H1 (cell line): ENCODE results near the gene TMEM38A.

Experiments used
- BCL11A ChIP-seq, 2 experiments: IDR thresholded peaks; one replicate each; pipeline ENCODE4 v1.6.1; 2011; ENCODE audit warnings: low read depth in 2 of 2, low read length in 2 of 2, mild to moderate bottlenecking in 2 of 2
- CBX8 ChIP-seq: fragments of 300-800, 300-1000 bp; sonication (generic); IDR thresholded peaks from 2 replicates; pipeline ENCODE4 v1.7.1; 2016; ENCODE audit warnings: low read depth, low read length, borderline replicate concordance
- CTCF ChIP-seq, 3 experiments: IDR thresholded peaks; 1 replicate in 2 of 3; 2 replicates in 1 of 3; pipeline versions ENCODE4 v1.5.1 to v1.6.1; 2011; ENCODE audit warnings: low read length in 3 of 3, mild to moderate bottlenecking in 3 of 3, inconsistent platforms in 2 of 3, low read depth in 1 of 3, moderate library complexity in 1 of 3; ENCODE audit not compliant: insufficient read depth in 1 of 3; ENCODE audit errors: control extremely low read depth in 1 of 3
- EP300 ChIP-seq, 2 experiments: IDR thresholded peaks; 1 replicate in 1 of 2; 2 replicates in 1 of 2; pipeline ENCODE4 v1.6.1; 2011 to 2012; ENCODE audit warnings: low read depth in 2 of 2, low read length in 2 of 2, mild to moderate bottlenecking in 2 of 2, borderline replicate concordance in 1 of 2, inconsistent platforms in 1 of 2, moderate library complexity in 1 of 2
- KDM1A ChIP-seq: fragments of 200-600, 300-600 bp; sonication (generic); IDR thresholded peaks from 2 replicates; pipeline ENCODE4 v1.7.1; 2016; ENCODE audit warnings: mild to moderate bottlenecking, low read length, borderline replicate concordance
- RAD21 ChIP-seq, 2 experiments: IDR thresholded peaks in 1 of 2; conservative IDR thresholded peaks in 1 of 2; 2 replicates each; pipeline ENCODE4 v1.6.1; 2011; ENCODE audit warnings: low read depth in 2 of 2, low read length in 2 of 2, improper control_type of control experiment in 1 of 2, inconsistent platforms in 1 of 2, mild to moderate bottlenecking in 1 of 2, moderate library complexity in 1 of 2
- SAP30 ChIP-seq: fragments of 300-600 bp; sonication (generic); IDR thresholded peaks from 2 replicates; pipeline ENCODE4 v1.7.1; 2012; ENCODE audit warnings: low read length, moderate library complexity, mild to moderate bottlenecking, inconsistent platforms; ENCODE audit not compliant: insufficient read depth, insufficient replicate concordance
- SIN3A ChIP-seq, 2 experiments: IDR thresholded peaks in 1 of 2; conservative IDR thresholded peaks in 1 of 2; 2 replicates each; pipeline ENCODE4 v1.6.1; 2011 to 2012; ENCODE audit warnings: low read length in 2 of 2, improper control_type of control experiment in 1 of 2, low read depth in 1 of 2, mild to moderate bottlenecking in 1 of 2
- SRF ChIP-seq: IDR thresholded peaks from 2 replicates; pipeline ENCODE4 v1.6.1; 2011; ENCODE audit warnings: mild to moderate bottlenecking, low read depth, low read length, moderate library complexity
- TF ChIP-seq, protein P1 (sequence below): IDR thresholded peaks from 2 replicates; pipeline ENCODE4 v1.6.1; 2011; ENCODE audit warnings: low read length, improper control_type of control experiment

DNA sequence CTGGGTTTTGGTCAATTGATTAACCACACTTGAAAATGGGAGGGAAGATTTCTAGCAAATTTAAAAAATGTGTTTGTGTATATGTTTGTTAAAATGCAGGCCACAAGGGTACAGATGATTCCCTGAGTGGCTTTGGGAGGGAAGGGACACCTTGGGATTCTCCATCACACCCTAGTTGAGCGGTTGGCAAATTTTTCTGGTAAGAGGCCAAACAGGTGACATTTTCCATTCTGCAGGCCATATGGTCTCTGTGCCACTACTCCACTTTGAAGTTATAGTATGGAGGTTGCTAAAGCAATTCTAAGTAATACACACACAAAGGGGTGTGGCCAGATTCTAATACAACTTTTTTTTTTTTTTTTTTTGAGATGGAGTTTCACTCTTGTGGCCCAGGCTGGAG is 20.0 kb upstream of the TMEM38A start:
- TF ChIP-seq SAP30 (no peak), SIN3A (conservative IDR thresholded peaks at IDR 0.05 in 1 of 2, IDR thresholded peaks at IDR 0.05 in 1 of 2; ENCODE audit: low read depth in 1 of 2, low read length in 2 of 2) (no peak), CTCF (IDR thresholded peaks at IDR 0.05; ENCODE audit: control extremely low read depth in 1 of 3, insufficient read depth in 1 of 3, low read depth in 1 of 3, low read length in 3 of 3) (no peak), CBX8 (no peak), EP300 (IDR thresholded peaks at IDR 0.05; ENCODE audit: borderline replicate concordance in 1 of 2, low read depth in 2 of 2, low read length in 2 of 2) (no peak), RAD21 (IDR thresholded peaks at IDR 0.05 in 1 of 2, conservative IDR thresholded peaks at IDR 0.05 in 1 of 2; ENCODE audit: low read depth in 2 of 2, low read length in 2 of 2) (no peak), KDM1A (no peak), BCL11A (IDR thresholded peaks at IDR 0.05; ENCODE audit: low read depth in 2 of 2, low read length in 2 of 2) (no peak), SRF (no peak)
- TF ChIP-seq, protein P1, sequence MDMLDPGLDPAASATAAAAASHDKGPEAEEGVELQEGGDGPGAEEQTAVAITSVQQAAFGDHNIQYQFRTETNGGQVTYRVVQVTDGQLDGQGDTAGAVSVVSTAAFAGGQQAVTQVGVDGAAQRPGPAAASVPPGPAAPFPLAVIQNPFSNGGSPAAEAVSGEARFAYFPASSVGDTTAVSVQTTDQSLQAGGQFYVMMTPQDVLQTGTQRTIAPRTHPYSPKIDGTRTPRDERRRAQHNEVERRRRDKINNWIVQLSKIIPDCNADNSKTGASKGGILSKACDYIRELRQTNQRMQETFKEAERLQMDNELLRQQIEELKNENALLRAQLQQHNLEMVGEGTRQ = no peak
